Bone marrow (tissue), 2 donors: ENCODE measurements around the gene PIP5K1C.
"Not testable (repeated sequence)": the region's sequence is repeated elsewhere in the genome, so short reads cannot be mapped to it uniquely, and the experiment has no call there.

Experiments
- DNase-seq, 2 donors: peaks; one replicate each; lab custom pipeline; 2025; lab: John Stamatoyannopoulos, UW

The PIP5K1C gene

DNA sequence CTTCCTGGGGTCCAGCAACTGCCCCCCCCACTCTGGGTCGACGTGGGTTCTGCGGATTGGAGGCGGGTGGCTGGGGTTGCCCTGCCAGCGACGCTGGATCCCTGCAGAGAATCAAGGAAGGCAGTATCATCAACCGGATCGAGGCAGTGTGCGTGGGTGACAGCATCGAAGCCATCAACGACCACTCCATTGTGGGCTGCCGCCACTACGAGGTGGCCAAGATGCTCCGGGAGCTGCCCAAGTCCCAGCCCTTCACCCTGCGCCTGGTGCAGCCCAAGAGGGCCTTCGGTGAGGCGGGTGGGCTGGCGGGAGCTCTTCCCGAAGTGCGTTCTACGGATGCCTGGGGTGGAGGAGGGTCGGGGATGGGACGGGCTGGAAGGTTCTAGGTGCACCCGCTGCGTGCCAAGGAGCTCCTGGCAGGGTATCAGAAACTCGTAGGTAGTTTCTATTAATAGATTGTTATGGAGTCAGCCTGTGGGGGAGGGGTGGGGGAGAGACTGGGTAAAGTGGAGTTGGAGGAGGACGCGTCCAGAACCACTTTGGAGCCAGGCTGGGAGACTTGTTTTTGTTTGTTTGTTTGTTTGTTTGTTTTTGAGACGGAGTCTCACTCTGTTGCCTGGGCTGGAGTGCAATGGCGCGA is 113.4 kb downstream of the PIP5K1C start:
- no peak for DNase-seq

GRCh38 chr19:3586127-3586626 is 114.1 kb downstream of the PIP5K1C start:
- DNase-seq: no peak

DNA sequence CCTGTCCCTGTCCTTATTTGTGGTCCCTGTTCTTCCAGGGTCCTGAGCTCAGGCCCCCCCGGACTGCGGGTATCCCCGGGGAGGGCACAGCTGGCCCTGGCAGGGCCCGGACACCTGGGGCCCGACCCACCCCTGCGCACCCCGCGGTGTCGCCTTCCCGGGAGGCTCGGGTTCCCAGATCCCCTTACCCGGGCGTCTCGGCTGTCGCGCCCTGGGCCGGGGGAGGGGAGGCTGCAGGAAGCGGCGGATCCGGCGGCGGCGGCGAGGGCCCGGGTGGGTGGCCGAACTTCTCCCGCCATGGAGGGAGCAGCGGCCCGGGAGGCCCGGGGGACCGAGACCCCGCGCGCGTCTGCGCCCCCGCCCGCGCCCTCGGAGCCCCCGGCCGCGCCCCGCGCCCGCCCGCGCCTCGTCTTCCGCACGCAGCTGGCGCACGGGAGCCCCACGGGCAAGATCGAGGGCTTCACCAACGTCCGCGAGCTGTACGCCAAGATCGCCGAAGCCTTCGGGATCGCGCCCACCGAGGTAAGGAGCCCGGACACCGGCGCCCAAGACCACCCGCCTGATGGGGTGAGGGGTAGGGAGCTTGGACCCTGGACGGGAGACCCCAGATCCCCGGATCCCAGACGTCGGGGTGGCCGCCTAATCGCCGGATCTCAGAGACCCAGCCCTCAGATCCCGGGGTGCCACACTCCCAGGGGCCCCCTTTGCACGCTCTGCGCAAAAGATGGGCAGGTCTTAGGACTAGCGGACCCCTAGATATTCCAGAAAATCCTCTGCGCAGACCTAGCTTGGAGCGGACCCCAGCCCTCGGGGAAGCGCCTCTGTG is 114.8 kb downstream of the PIP5K1C start, which contains the start of gene GIPC3:
Gene GIPC3 (plus strand): TSS at position 178 of the 826 bp plus-strand sequence. CDS start 120 bp downstream, at position 298.
- no peak for DNase-seq

GRCh38 chr19:3584036-3584802 is 116.0 kb downstream of the PIP5K1C start:
- DNase-seq: not testable (repeated sequence)

- not testable (repeated sequence) for DNase-seq
Measured at GRCh38 chr19:3581792-3582191, 118.5 kb downstream of the PIP5K1C start.
